Activated naive CD4-positive, alpha-beta T cell treated with anti-CD3 and anti-CD28 coated beads, Interleukin-2, amount 10 ng/mL, durations not matched to agents 7 days and 5 days (primary cell): ENCODE data around the gene PLEKHN1.
A peak's percentile ranks its signal among the peaks of the same experiment; 100 is the strongest.
"Not testable (repeated sequence)": the region's sequence is repeated elsewhere in the genome, so short reads cannot be mapped to it uniquely, and the experiment has no call there.

ENCODE experiments used
- CTCF ChIA-PET: fragments of 350-600 bp; sonication (Branson Sonifier 250); formaldehyde crosslinking; loops from one replicate; lab custom pipeline; 2021; ENCODE audit warnings: antibody characterized with exemption; lab: Charles Lee
- DNase-seq: peaks from one replicate; pipeline ENCODE4 v3.0.0-alpha.2; 2020
- H3K27ac Mint-ChIP-seq: one replicate; pipeline ENCODE4 v1.8.0; 2021; ENCODE audit warnings: mild to moderate bottlenecking, moderate library complexity, mixed read lengths
- H3K27me3 Mint-ChIP-seq: one replicate; pipeline ENCODE4 v1.8.0; 2021; ENCODE audit warnings: mild to moderate bottlenecking, mixed read lengths
- H3K36me3 Mint-ChIP-seq: one replicate; pipeline ENCODE4 v1.8.0; 2021; ENCODE audit warnings: mixed read lengths
- H3K4me1 Mint-ChIP-seq: one replicate; pipeline ENCODE4 v1.8.0; 2021; ENCODE audit warnings: mixed read lengths
- H3K4me3 Mint-ChIP-seq: one replicate; pipeline ENCODE4 v1.8.0; 2021; ENCODE audit warnings: mild to moderate bottlenecking, moderate library complexity, mixed read lengths
- H3K9me3 Mint-ChIP-seq: one replicate; pipeline ENCODE4 v1.8.0; 2021; ENCODE audit warnings: mixed read lengths

PLEKHN1 gene

GRCh38 chr1:998995-999724 lies 32.9 kb downstream of the PLEKHN1 start:
- peaks cover 11% of the 10 kb centered on the region for H3K4me1 Mint-ChIP-seq
- CTCF ChIA-PET, result no interaction called here
- peak; percentile 40 for DNase-seq
- no peak overlapping the region for H3K27ac Mint-ChIP-seq
- no peaks in the 10 kb centered on the region for H3K9me3 Mint-ChIP-seq
- no peaks in the 10 kb centered on the region for H3K36me3 Mint-ChIP-seq
- peaks cover 94% of the 10 kb centered on the region for H3K27me3 Mint-ChIP-seq
- no peak overlapping the region for H3K4me3 Mint-ChIP-seq

GRCh38 chr1:999725-1000356 lies 33.6 kb downstream of the PLEKHN1 start, which contains the start of gene HES4:
Gene HES4 (minus strand): TSS chr1:1000097. CDS start chr1:999973, 124 bp downstream.
- H3K27ac Mint-ChIP-seq, result peak within 1 kb of the TSS; percentile 45
- peaks cover 15% of the 10 kb centered on the region for H3K4me1 Mint-ChIP-seq
- H3K27me3 Mint-ChIP-seq, result peaks cover 94% of the 10 kb centered on the region
- H3K36me3 Mint-ChIP-seq, result no peaks in the 10 kb centered on the region
- peak within 1 kb of the TSS; percentile 51 for H3K4me3 Mint-ChIP-seq
- CTCF ChIA-PET, result no interaction called here
- no peaks in the 10 kb centered on the region for H3K9me3 Mint-ChIP-seq
- peak; percentile 73 for DNase-seq

GRCh38 chr1:1000357-1001056 lies 34.2 kb downstream of the PLEKHN1 start:
- CTCF ChIA-PET, result interaction anchor here (1.9 to 2.0 kb wide), 3 partner anchors 9 to 19 kb away, joined by 5 to 12 read pairs (median 9); partner anchors contain the start of gene ISG15

GRCh38 chr1:1001057-1001783 lies 34.9 kb downstream of the PLEKHN1 start:
- no peak overlapping the region for H3K27ac Mint-ChIP-seq
- H3K27me3 Mint-ChIP-seq, result peaks cover 94% of the 10 kb centered on the region
- CTCF ChIA-PET, result interaction anchor here (0.8 to 2.0 kb wide), 6 partner anchors 9 to 304 kb away, joined by 3 to 12 read pairs (median 4); partner anchors contain the start of gene ISG15

More at GRCh38 chr1:1000357-1001056, 34.2 kb downstream of the PLEKHN1 start:
- no peaks in the 10 kb centered on the region for H3K36me3 Mint-ChIP-seq
- peaks cover 21% of the 10 kb centered on the region for H3K4me1 Mint-ChIP-seq
- H3K9me3 Mint-ChIP-seq, result no peaks in the 10 kb centered on the region
- DNase-seq, result peak; percentile 68
- peaks cover 94% of the 10 kb centered on the region for H3K27me3 Mint-ChIP-seq
- peak overlapping the region; percentile 45 for H3K27ac Mint-ChIP-seq
- peak overlapping the region; percentile 51 for H3K4me3 Mint-ChIP-seq

GRCh38 chr1:1003618-1004419 lies 37.5 kb downstream of the PLEKHN1 start:
- peaks cover 17% of the 10 kb centered on the region for H3K4me1 Mint-ChIP-seq
- H3K9me3 Mint-ChIP-seq, result no peaks in the 10 kb centered on the region
- H3K27ac Mint-ChIP-seq, result no peak overlapping the region
- DNase-seq, result peak; percentile 15
- peaks cover 90% of the 10 kb centered on the region for H3K27me3 Mint-ChIP-seq
- CTCF ChIA-PET, result interaction anchor here (1.0 to 2.1 kb wide), 2 partner anchors 10 to 20 kb away, joined by 3 to 13 read pairs; partner anchors contain the start of gene ISG15
- H3K4me3 Mint-ChIP-seq, result no peak overlapping the region
- H3K36me3 Mint-ChIP-seq, result no peaks in the 10 kb centered on the region

More at GRCh38 chr1:1001057-1001783, 34.9 kb downstream of the PLEKHN1 start:
- no peak for DNase-seq
- Mint-ChIP-seq H3K4me3 (peak overlapping the region; percentile 51), H3K9me3 (no peaks in the 10 kb centered on the region), H3K4me1 (peaks cover 17% of the 10 kb centered on the region), H3K36me3 (no peaks in the 10 kb centered on the region)

GRCh38 chr1:1004420-1004779 lies 38.1 kb downstream of the PLEKHN1 start:
- Mint-ChIP-seq H3K4me3 (no peak overlapping the region), H3K27ac (no peak overlapping the region)
- CTCF ChIA-PET, result interaction anchor here (0.6 kb wide), 1 partner anchor 24 kb away, joined by 3 read pairs; no protein-coding TSS in a partner anchor

GRCh38 chr1:1004780-1005697 lies 38.8 kb downstream of the PLEKHN1 start:
- no peaks in the 10 kb centered on the region for H3K36me3 Mint-ChIP-seq
- CTCF ChIA-PET, result interaction anchor here (0.6 to 1.7 kb wide), 2 partner anchors 21 to 25 kb away, joined by 3 to 5 read pairs; no protein-coding TSS in a partner anchor
- DNase-seq, result peak; percentile 37

More at GRCh38 chr1:1004420-1004779, 38.1 kb downstream of the PLEKHN1 start:
- H3K36me3 Mint-ChIP-seq, result no peaks in the 10 kb centered on the region
- peak; percentile 19 for DNase-seq
- H3K4me1 Mint-ChIP-seq, result peaks cover 17% of the 10 kb centered on the region
- H3K27me3 Mint-ChIP-seq, result peaks cover 90% of the 10 kb centered on the region
- H3K9me3 Mint-ChIP-seq, result no peaks in the 10 kb centered on the region

GRCh38 chr1:1005774-1006304 lies 39.6 kb downstream of the PLEKHN1 start:
- no peak overlapping the region for H3K4me3 Mint-ChIP-seq
- H3K27ac Mint-ChIP-seq, result no peak overlapping the region
- CTCF ChIA-PET, result interaction anchor here (1.7 kb wide), 1 partner anchor 22 kb away, joined by 5 read pairs; no protein-coding TSS in a partner anchor
- H3K4me1 Mint-ChIP-seq, result peaks cover 13% of the 10 kb centered on the region
- peaks cover 81% of the 10 kb centered on the region for H3K27me3 Mint-ChIP-seq
- H3K9me3 Mint-ChIP-seq, result no peaks in the 10 kb centered on the region
- no peaks in the 10 kb centered on the region for H3K36me3 Mint-ChIP-seq
- DNase-seq, result peak; percentile 16

More at GRCh38 chr1:1004780-1005697, 38.8 kb downstream of the PLEKHN1 start:
- Mint-ChIP-seq H3K27ac (no peak overlapping the region), H3K4me3 (no peak overlapping the region), H3K27me3 (peaks cover 89% of the 10 kb centered on the region), H3K9me3 (no peaks in the 10 kb centered on the region), H3K4me1 (peaks cover 17% of the 10 kb centered on the region)

GRCh38 chr1:1006305-1007159 lies 40.2 kb downstream of the PLEKHN1 start:
- H3K36me3 Mint-ChIP-seq, result no peaks in the 10 kb centered on the region
- H3K27me3 Mint-ChIP-seq, result peaks cover 74% of the 10 kb centered on the region
- peak; percentile 17 for DNase-seq
- H3K4me3 Mint-ChIP-seq, result no peak overlapping the region
- CTCF ChIA-PET, result interaction anchor here (0.8 to 1.7 kb wide), 2 partner anchors 22 to 24 kb away, joined by 5 read pairs; no protein-coding TSS in a partner anchor
- no peak overlapping the region for H3K27ac Mint-ChIP-seq
- no peaks in the 10 kb centered on the region for H3K9me3 Mint-ChIP-seq
- peaks cover 12% of the 10 kb centered on the region for H3K4me1 Mint-ChIP-seq

- H3K36me3 Mint-ChIP-seq, result peaks cover 15% of the 10 kb centered on the region
- CTCF ChIA-PET, H3K9me3 Mint-ChIP-seq, H3K27ac Mint-ChIP-seq, DNase-seq, H3K4me3 Mint-ChIP-seq: not testable (repeated sequence)
- peaks cover 40% of the 10 kb centered on the region for H3K27me3 Mint-ChIP-seq
- peaks cover 32% of the 10 kb centered on the region for H3K4me1 Mint-ChIP-seq
Measured at GRCh38 chr1:1010131-1010530, 43.8 kb downstream of the PLEKHN1 start.

GRCh38 chr1:1011396-1011949 lies 45.2 kb downstream of the PLEKHN1 start:
- DNase-seq, result no peak
- Mint-ChIP-seq H3K9me3 (no peaks in the 10 kb centered on the region), H3K36me3 (peaks cover 15% of the 10 kb centered on the region), H3K4me3 (no peak overlapping the region), H3K27me3 (peaks cover 27% of the 10 kb centered on the region), H3K4me1 (peaks cover 33% of the 10 kb centered on the region), H3K27ac (peak overlapping the region; percentile 30)
- CTCF ChIA-PET, result interaction anchor here (0.8 kb wide), 1 partner anchor 9 kb away, joined by 3 read pairs; no protein-coding TSS in a partner anchor
